Activated T-cell treated with anti-CD3 and anti-CD28 coated beads for 24 hours (primary cell): ENCODE results near the gene TIMM21.

Experiments used
- DNase-seq: peaks from one replicate; pipeline ENCODE4 v3.0.0-alpha.2; 2020; ENCODE audit warnings: low read depth

TIMM21 gene

DNA sequence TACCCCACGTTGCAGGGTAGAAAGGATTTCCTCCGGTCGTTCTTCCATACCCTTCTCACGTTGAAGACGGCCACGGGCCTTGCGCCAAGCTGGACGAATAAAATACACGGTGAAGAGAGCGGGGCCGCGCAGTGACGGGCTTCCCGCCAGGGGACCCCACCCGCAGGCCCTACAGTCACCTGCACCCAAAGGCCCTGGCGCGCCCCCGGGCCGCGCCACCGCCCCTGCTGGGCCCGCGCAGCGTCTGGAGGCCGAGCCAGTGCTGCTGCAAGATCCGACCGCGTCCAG, 888 bp upstream of the TIMM21 start:
- DNase-seq, result no peak

DNA sequence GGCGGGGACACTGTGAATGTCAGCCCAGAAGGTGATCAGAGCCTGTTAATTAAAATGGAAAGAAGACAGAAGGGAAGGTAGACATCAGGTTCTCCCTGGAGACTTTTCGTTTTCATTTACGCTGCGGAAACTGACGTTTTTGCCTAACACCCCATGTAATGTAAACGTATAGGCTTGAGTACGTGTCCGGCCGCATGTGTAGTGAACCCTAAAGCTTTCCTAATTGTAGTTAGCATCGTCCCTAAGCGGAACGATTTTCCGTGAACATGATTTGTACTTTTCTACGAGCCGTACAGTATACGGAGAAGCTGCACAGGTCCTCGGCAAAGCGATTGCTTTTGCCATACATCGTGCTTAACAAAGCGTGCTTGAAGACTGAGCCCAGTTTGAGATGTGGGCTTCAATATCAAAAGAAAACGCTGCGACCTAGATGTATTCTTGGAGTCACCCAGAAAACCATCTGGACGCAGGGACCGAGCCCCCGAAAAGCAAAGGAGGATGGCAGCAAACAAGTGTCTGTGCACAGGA, 284 bp downstream of the TIMM21 start:
- no peak for DNase-seq

DNA sequence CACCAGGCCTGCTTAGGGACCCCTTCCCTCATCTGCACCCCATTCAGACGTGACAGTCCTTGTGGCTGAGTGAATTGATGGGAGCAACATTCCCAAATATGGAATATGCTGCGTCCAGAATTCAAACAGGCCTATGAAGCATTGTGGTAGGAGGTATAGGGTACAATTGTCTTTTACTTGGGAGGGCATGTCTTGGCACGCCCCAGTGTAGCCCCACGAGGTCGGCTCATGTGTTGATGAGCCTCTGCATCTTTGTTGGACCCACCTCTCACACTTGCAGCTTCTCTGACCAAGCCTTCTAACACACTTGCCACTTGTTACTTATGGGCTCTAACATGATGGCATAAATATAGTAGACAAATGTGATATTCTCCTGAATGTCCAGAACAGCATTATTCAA, 1.6 kb downstream of the TIMM21 start:
- no peak for DNase-seq

DNA sequence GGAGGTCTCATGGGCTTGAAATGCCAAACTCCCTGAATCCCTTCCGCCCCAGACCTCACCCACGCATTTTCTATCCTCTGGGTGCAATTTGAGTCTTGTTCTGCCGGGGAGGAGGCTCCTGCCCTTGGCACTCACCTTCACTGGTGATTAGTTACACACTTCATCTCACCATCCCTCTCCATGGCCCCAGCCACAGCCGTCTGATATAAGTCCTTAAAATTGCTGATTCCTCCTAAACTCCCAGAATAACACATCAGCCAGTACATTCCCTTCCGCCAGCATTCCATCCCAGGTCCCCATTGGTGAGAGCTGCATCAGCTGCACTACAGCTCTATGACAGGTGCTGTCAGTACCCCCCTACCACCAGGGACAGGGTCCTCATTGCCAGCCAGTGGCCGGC, 3.9 kb downstream of the TIMM21 start:
- DNase-seq, result no peak

DNA sequence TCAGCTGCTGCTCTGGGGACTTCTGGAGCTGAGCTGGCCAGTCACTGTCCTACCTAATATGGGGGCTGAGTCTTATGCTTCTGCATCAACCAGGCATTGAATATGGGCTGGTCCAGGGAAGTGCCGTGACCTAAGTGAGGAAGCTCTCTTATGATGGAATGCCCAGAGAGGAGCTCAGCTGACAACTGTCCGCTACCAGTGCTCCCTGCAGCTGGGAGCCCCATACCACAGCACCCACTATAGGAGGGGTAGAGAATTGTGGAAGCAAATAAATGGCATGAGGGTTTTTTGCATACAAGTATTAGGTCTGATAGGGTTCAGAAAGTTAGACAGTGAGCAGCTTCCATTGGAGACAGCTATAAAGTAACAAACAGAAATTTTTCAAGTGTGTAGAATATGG, 4.5 kb downstream of the TIMM21 start:
- no peak for DNase-seq

DNA sequence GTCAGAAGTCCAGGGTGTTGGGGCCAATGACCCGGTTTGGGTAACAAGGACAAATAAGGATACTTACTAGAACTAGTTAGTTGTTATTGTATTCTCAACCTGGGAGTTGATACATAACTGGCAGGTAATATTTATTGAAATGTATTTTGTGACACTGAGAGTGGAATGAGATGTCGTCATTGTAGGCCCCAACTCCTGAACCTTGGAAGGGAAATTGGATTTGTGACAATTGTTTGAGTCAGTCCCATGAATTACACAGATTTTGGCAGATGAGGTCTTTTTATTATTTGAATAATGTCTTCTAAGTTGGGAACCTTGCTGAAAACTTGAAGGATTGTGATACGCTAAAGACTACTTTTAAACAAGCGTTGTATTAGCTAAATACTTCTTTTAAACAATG, 5.1 kb downstream of the TIMM21 start:
- DNase-seq, result no peak

DNA sequence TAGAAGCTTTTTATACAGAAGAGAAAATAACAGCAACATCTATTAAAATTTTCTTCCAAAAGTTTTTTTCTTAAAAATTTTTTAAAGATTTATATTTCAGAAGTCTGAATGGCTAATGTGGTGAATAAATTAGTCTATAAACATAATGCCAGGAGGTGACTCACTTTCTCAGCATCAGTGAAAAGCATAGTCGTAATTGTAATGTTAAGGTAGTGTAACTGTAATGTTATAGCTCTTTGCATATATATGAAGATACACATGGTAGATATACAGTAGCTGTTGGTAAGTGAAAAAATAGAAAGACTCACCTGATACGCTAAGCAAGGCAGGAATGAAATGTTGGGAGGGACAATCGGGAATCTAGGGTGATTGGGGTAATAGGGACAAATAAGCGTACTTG, 5.5 kb downstream of the TIMM21 start:
- DNase-seq, result no peak

DNA sequence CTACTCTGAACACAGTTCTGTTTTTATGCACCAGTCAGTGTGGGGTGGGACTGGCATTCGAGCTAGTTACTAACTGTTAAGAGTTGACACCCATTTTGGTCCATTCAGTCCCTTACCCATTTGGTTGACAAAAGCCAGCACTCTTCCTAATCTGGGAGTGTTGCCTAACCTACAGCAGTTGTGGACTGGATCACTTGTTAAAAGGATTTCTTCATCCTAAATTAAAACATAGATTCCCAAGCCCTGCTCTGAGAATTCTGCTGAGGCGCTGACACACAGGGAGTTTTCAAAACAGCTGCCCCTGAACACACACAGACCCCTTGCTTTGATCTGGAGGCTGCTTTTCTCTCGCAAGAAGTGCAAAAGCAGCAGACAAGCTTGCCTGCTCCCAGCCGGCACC, 6.4 kb downstream of the TIMM21 start:
- no peak for DNase-seq

DNA sequence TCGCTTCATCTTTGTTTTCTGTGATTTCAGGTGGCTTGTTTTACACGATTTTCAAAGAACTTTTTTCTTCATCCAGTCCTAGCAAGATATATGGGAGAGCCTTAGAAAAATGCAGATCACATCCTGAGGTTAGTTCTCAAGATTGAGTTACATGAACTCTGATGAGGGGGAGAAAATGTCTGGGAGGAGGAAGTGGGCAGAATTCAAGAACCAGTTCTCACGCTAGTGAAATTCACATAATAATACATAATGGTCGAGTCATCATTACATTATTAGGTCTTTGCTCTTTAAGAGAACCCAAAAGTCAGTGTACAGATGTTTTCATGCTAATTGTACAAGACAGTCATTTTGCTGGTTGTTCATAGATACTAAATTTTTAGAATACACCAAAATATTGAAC, 7.0 kb downstream of the TIMM21 start:
- DNase-seq, result no peak

DNA sequence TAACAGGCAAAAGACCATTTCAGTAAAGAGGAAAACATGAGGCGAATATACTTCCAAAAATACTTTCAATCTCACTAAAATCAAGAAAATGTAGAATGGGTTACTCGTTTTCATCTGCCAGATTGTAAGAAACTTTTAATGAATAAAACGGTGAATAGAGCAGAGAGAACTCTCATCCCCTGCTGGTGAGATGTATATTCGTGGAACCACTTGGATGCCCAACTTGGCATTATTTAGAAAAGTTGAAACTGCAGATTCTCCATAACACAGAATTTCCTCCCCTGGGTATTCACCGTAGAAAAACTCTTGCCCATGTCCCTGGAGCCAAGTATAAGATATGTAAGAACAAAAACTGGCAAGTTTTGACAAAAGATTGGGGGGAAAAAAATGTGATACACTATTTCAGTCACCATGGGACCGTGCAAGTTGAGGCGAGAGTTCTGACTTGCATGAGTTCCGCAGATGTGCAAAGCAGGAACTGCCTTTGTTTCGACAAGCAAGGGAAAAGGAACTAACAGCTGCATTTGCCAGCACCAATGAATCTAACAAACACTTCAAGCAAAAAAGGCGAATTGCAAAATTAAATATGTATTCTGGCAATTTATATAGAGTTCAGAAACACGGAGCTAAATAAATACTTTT, 14.8 kb downstream of the TIMM21 start:
- no peak for DNase-seq

DNA sequence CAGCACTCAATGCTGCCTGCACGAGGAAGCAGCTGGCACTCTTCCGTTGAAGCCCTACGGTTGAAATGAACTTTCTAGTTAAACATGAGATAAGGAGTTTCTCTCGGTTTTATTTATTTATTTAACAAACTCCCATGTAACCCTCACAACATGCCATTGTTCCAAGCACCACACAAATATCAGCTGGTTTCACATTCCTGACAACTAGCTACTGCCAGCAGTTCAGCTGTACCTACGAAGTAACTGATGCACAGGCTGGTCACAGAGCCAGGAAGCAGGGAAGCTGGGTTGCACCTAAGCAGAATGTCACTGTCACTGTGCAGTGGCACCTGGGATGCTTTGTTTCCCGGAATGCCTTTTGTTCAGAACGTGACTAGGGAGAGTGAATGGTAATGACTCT, 18.1 kb downstream of the TIMM21 start:
- no peak for DNase-seq

DNA sequence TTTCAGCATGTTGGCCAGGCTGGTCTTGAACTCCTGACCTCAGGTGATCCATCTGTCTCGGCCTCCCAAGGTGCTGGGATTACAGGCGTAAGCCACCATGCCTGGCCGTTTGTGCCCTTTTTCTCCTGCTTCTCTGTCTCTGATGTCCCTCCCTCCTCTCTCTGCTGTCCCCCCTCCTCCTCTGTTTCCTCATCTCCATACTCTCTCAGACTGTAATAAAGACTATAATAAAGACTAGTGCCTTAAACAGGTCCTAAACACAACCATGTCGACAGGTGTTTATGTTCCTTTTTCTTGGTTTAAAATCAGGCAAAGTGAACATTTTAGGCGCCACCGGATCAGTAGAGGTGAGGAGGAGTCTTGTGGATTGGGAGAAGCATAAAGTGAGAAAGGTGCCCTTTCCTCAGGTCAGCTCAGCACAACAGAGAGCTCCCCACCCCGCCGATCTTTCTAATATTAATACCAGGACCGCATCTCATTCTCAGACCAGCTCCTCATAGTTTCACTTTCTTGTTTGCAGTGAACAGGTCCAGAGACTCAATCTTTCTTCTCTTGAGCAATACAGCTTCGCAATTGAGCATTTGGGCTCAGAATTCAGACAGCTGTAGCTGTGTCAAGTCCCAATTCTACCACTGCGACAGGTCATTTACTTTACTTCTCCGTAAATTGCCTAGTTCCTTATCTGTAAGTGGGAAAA, 23.7 kb downstream of the TIMM21 start:
- no peak for DNase-seq

DNA sequence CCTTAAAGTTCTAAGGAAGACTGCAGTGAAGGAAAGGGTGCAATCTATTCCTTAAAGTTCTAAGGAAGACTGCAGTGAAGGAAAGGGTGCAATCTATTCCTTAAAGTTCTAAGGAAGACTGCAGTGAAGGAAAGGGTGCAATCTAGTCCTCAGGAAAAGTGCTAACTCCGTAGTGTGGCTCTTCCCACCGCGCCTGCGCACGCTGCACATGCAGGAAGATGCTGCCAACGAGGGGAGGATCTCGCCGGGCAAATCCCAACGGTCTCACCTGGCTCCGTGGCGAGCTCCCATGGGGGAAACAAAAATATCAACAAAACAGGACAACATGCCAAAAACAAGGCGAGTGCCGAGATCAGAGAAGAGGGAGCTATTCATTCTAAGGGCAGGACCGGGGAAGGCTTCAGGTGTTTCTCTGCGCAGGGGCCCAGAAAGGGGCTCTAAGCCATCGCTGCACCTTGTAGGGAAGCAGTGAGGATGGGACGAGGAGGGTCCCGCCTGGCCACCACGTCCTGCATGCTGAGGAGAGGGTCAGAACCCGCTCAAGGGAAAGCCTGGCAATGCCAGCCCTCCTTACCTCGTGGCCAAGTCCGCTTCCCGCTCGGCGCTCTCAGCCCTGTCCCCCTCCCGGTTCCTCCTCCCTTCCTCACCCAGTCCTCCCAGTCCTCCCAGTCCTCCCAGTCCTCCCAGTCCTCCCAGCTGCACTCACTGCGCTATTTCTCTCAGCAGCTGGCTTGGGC, 24.5 kb downstream of the TIMM21 start:
- no peak for DNase-seq

DNA sequence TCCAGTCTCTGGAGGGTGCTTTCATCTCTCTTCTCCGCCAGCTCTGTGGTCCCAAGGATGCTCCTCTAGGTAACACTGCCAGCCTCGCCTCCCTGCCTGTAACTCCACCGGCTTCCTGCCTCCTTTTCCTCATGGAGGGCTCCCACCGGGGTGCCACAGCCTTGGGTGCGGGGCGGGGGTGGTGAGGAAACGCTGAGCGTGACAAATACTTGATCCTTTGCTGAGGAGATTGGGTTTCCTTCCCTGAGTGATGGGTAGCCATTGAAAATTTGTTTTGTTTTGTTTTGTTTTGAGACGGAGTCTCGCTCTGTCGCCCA, 25.1 kb downstream of the TIMM21 start:
- DNase-seq, result no peak

DNA sequence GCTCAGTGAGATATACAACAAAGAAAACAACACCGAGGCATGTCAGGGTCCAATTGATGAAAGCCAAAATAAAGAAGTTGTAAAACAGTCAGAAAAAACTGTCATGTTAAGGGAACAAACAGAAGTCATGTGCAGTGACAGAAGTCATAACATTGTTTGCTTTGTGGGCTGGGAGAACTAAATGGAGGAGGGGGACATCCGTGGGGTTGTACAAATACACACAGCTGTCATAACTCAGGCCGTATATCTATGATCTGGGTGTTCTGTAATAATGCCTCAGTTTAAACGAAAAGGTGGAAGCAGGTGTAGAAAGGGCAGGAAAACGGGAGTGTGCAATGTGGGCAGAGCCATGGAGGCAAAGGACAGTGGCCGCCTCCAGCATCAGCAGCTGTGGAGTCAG, 27.3 kb downstream of the TIMM21 start:
- no peak for DNase-seq

DNA sequence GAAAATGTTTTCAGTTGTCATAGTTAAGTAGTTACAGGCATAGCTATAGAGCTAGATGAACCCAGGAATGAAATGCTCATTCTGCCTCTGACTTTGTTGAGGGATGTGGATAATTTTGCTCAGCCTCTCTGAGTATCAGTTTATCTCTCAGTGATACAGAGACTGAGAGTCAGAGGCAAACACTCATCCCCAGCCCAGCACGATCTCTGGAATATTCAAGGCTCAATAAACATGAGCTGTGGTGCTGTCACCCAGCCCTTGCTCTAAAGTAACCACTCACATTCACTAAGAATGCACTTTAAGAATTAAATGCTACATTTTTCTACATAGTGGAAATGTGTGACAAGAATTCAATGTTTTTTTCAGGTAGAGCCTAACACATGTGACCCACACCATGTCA, 30.6 kb downstream of the TIMM21 start:
- DNase-seq, result no peak

DNA sequence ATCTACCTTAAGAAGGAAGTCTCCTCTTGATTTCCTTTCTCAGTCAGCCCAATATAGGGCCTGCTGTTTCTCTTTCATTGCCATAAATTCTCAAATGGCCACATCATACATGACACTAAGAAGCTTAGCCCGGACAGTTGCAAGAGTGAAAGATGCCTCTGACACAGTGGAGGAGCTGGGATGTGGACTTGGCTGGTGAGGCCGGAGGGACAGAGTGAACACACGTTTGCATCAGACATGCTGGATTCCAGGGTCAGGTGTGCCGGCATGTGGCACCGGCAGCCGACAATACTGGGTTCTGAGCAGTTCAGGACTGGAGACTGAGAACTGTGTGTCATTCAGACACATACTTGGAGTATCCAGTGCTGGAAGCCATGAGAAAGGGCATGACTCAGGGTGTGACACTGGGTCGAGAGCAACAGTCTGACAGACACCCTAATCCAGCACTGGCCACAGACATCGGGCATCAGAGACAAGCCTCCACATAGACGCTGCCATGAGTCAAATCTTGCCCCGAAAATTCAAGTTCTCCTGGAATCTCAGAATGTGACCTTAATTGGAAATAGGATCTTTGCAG, 31.4 kb downstream of the TIMM21 start:
- no peak for DNase-seq

DNA sequence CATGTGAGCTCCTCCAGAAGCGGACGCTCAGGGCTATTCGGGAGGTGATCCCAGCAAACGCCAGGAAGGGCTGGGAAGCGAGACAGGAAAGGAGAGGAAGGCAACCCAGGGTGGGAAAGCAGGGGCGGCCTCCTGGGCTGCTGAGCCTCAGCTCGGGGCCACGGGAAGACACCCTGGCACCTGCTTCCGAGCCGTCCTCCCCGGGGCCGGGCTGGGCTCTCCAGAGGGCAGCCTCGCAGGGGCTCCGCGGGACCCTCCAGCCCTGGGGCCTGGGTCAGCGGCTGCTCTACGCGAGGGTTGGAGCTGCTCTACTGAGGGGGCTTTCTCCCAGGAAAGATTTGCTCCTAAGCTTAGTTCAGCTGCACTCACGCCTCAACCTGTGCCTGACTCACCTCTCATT, 34.0 kb downstream of the TIMM21 start:
- DNase-seq, result no peak

DNA sequence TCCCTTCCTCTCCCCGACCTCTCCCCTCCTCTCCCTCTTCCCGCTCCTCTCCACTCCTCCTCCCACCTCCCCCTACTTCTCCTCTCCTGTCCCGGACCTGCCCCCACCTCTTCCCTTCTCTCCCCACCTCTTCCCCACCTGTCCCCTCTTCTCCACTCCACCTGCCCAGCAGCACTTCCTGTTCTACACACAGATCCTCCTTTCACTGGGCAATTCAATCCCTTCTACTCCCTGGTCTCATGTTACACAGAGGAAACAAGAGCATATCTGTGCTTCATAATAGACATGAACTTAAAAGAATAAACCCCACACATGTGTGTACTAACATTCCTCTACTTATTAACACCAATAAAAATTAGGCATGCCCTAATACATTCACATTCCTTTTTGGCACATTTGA, 34.8 kb downstream of the TIMM21 start:
- DNase-seq, result no peak

DNA sequence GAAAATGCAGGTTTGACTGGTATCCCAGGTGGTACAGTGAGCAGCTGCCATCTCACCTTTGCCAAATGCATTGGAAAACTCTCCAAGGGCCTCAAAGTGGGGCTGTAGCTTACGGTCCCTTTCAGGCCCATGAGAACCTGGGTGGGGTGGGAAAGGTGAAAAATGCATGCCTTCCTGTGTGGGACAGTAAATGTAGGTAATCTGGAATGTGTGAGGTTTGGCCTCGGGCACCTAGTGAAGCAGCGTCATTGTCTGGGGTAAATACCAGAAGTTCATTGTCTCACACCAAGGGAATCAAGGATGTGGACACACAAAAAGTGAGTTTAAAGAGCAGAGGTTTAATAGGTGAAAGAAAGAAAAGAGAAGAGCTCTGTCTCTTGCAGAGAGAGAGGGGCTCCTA, 36.6 kb downstream of the TIMM21 start:
- DNase-seq, result no peak

DNA sequence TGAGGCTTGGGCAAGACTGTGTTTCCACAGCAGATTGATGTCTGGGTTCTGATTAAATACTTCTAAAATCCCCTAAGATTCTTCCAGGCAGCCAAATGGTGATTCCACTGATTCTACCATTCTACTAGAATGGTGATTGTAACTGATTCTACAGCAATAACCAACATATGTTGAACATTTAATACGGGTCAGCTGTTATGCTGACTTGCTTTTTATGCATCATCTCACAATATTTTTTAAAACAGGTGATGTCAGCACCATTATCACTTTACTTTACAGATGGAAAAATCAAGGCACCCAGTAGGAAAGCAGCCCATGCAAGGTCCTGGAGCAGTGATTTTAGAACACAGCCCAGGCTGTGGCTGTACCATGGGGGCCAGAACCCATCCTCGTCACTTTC, 37.5 kb downstream of the TIMM21 start:
- no peak for DNase-seq

DNA sequence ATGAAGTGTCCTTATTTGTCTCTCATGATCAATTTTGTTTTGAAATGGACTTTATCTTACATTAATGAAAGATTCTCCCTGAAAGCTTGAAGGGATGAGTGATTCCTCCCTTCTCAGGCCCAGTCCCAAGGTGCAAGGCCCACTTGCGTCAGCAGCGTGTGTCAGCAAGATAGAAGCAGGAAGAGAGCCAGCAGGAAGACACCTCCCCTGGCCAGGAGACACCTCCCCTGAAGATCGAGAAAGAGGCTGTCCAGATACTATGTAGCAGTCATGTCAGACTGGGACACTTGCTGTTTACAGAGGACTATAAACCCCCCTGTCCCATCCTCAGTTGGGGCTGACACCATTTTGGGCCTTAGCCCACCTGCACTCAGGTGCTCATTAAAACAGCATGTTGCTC, 38.3 kb downstream of the TIMM21 start:
- no peak for DNase-seq

DNA sequence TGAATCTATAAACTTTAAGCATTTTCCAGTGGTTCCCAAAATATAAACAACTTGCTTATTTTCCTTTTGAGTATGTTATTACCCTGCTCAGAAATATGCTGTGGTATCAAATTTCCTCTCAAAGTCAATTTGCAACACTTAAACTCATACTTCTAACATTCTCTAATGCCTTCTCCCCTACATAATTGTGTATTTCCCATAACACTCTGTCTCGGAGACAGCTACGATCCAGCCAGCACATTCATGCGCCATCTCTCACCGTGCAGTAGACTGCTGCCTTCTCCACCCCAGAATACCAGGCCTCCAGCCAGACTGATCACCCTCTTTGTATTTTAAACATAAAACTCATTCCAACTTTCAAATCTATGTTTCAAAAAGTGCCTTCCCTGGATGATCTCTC, 41.8 kb downstream of the TIMM21 start:
- DNase-seq, result no peak
